HG03196 (cell line): Measurements from ENCODE around the gene GPR139.

Experiments used
- ATAC-seq: cut with Tn5 transposase; IDR thresholded peaks from one replicate; pipeline ENCODE4 v1.9.1; 2021; ENCODE audit not compliant: unreplicated experiment

The GPR139 gene

DNA sequence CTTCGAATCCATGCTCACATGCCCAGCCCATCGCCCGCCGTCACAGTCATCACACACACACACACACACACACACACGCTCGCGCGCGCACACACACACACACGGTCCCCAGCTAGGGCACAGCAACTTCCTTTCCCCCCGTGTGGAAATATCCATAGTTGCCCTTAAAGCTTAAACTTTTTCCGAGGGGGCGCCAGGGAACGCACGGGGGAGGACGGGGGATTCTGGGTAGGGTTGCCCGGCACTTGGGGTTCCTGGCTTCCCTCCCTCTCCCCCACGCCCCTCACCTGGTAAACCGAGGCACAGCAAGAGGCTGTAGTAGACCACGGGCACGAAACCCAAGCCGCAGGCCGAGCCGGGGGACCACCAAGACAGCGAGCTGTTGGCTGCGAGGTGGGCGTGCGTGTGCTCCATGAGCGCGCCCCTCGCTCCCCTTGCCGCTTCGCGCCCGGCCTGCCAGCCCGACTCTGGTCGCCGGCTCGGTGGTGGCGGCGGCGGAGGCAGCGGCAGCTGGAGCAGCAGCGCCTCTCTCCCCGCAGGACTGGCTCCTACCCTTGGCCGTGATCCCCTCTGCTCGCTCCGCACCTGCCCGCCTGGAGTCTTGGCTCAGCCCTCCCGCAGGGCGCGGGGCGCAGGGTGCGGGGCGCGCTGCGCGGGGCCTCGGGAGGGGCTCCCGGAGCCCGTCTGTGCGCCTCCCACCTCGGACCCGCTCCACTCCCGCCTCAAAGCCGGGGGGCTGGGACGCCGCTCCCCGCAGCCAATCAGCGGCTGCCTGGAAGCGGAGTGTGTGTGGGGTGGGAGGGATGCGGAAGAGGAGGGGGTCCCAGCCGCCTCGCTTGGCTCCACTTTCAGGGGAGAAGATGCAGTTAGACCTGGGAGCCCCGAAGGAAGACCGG is at the start of gene GPR139:
Gene GPR139, minus strand, starts transcription at position 688 of the 896 bp plus-strand sequence. Its CDS starts 274 bp downstream, at position 414.
- ATAC-seq: no peak

DNA sequence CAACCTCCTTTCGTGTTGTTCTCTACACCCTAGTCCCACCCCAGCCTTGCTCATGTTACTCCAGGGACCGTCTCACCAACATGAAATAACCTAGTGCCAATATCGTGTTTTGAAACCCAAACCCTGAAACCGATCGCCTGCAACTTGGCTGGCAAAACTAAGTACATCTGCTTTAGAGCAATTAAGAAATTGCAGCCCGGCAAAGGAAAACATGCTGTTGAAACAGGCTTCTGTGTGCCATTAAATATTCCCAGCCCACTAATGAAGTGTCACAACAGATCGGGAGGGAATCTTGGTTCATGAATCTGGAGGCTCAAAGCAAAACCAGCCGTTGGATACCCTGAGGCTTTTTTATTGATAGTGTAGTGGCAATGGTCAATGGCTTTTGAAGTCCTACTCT is 48.3 kb upstream of the GPR139 start:
- no peak for ATAC-seq

DNA sequence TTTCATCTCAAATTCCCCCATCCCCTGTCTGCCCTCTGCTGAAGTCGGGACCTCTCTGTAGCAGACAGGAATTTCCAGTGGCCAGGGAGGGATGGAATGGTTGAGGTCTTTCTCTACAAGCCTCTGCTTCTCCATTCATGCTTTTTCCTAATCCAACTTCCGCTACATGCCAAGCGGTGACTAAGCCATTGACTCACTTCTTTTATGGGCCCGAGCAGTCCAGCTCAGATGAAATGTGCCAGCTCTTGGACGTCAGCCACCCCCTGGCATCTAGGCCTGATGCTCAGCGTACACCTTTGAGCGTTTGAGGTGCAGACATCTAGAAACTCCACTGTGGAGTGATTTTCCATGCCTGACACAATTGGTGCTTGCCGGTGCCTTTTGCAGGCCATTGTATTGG is 40.7 kb upstream of the GPR139 start:
- ATAC-seq: no peak

DNA sequence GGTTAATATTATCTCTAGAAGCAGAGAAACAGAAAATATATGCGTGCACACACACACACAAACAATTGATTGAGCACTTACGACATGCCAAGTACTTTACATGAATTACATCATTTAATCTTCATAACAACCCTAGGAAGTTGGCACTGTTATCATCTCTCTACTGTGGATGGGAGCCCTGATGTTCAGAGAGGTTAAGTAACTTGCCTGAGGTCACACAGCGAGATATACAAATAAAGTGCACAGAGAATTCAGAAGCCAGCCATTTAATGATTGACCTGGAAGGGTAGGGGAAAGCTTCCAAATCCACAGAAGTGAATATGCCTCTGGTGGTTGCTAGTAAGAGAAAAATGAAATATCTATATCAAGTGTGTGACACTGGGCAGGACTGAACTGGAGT is 37.5 kb upstream of the GPR139 start:
- no peak for ATAC-seq

DNA sequence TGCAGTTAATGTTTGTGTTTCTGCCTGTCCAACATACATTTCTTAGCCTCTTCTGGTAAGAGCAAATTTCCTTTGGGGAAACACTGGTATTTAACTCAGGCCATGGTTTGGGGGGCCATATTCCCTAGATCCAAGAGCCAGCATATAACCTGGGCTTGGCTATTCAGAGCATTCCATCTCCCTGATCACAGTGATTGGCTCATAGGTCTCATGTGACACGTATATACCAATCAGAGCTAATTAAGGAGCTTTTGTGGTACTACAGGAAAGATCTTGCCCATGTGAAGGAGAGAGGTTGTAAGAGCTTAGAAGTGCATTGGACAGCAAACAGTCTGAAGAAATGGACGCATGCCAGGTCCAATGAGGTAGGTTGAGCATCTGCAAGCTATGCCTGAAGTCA is 33.4 kb upstream of the GPR139 start:
- no peak for ATAC-seq

DNA sequence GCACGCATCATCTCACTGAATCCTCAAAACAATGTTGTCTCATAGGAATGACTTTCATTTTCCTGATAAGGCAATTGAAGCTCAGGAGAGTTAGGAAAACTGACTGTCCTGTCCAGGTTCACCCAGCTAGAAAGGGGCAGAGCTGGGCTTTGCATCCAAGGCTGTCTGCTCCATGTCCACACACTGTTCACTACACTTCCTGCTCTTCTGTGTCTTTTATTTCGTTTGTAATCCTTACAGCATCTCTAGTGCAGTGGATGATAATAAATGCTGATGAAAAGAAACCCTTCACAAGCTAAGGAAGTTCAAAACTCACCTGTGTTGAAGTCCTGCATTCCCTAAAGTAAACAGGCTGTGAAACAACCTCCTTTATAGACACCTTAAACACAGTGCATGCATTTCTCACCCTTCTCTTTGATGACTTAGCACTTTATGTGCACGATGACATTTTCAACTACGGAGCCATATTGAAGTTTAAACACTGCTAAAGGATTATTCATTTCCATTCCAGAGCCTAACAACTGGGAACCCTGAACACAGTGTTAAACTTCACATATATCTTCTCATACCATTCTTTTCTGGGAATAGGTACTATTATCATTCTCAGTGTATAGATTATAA is 31.0 kb upstream of the GPR139 start:
- ATAC-seq: no peak

DNA sequence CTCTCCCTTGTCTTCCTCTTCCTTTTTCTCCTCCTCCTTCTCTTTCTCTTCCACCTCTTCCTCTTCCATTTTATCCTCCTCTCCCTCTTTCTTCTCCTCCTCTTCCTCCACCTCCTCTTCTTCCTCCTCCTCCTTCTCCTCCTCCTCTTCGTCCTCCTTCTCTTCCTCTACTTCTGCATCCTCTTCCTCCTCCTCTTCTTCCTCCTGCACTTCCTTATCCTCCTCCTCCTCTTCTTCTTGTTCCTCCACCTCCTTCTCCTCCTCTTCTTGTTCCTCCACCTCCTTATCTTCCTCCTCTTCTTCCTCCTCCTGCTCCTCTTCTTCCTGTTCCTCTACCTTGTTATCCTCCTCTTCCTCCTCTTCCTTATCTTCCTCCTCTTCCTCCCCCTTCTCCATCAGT is 28.8 kb upstream of the GPR139 start:
- no peak for ATAC-seq

DNA sequence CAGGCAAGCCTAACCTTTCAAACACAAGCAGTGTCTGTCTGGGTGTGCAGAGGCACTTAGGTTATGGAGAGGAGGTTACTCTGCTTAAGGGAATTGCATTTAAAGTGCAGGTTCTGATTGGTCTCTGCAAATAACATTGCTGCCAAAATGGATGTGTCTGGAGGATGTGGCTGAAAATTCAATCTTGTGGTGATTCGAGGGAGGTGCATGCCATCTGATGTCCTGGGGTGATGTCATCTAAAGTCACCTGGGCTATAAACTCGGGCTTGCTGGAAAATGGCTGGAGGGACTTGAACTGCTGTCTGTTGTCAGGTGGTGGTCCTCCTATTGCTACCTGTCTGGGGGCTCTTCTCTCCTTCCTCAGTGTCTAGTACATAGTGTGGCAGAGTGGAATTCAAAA is 28.3 kb upstream of the GPR139 start:
- ATAC-seq: no peak

DNA sequence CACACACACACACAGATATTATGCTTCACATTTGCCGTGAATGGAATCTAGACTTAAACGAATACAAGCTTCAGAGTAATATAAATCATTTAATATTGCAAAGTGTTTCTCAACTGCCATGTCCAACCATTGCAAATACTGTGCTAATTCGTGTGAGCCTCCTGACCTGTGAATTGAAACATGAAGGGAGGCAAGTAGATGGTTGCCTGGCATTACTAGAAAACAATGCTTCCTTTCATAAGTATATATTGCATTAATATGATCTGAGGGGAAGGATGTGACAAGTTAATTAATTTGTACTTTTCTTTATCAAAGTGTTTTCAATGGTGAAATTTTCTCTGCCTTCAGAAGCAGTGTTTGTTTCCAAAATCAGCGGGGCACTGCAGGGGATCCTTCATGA is 25.7 kb upstream of the GPR139 start:
- ATAC-seq: no peak

DNA sequence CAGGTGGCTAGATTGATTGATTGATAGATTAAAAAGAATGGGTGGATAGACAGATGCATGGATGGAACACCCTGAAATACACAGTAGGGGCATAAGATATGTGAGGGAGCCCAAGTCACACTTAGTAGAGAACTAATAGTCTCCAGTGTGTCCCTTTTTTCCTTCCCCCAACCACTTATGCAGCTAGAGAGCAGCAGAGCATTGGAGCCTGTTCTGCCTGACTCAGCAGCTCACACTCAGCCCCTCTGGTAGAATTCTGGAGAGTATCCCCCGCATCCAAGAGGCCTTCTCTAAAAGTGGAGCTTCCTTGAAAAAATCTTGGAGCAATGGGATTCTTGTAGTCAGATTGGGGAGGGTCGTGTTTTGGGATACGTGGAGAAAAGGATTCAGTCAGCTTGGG is 20.5 kb upstream of the GPR139 start:
- no peak for ATAC-seq

DNA sequence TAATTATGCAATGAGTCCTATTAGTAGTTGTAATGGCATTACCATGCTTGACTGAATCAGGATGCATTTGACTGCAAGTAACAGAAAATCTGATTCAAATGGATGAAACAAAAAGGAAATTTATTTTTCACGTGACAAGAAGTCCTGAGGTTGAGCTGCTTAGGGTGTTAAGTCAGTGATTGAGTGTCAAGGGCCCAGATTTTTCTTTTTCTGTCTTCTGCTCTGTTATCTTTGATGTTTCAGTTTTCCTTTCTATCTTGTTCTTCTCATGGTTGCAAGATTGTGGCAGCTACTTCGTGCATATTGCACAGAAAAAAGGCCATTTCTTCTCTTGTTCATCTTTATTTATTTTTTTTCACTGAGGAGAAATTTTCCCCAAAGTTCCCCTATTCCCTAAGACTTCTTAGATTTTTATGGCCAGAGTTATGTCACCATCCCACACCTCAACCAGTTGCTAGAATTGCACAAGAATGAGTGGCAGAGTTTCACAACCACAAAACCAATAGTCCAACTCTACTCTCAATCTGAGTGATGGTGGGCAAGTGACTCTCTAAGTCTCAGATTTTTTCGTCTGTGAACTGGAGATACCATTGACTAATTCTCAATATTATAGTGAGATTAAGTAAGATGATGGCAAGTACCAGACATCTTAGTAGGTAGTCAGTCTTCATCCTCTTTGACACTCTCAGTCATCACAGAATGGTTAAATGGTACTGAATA is 15.7 kb upstream of the GPR139 start:
- no peak for ATAC-seq

DNA sequence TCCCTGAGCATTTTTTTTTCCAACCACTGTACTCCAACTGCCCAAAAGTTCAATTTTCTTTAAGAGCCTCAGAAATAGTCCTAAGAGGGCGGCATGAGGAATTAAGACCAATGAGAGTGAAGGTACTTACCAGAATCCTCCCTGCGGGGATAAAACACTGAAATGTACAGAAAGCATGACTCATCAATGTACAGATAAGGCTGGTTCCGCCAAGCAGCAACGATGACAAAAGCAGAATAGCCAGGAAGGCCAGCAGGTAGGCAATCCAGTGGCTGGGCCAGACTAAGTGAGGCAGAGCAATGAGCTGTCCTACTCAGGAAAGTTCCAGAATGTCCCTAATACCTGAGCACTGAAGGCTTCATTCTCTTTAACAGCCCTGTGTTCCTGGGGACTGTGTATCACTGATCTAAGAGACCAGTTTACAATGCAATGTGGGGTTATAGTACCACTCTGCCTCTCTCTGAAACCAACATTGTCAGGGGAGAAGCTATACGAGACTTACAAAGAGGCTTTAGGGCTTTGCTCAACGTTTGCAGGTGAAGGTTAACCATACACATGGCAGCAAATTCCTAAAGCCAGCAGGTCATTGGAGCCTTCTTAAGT is 11.0 kb upstream of the GPR139 start:
- no peak for ATAC-seq

DNA sequence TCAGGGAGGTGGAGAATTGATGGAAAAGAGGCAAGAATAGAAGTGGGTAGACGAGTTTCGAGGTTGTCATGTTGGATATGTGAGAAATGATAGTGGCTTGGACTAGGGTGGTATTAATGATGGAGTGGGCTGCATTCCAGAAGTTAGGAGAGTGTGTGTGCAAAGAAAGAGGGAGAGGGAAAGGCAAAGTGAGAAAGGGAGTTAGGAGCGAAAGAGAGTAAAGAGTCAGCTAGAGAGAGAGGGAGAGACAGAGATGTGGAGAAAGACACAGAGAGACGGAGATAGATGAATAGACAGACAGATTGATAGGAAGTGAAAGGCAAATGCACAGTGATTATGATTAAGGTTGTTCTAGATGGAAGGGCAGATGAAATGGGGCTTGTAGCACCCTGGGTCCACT is 5.4 kb upstream of the GPR139 start:
- ATAC-seq: no peak

DNA sequence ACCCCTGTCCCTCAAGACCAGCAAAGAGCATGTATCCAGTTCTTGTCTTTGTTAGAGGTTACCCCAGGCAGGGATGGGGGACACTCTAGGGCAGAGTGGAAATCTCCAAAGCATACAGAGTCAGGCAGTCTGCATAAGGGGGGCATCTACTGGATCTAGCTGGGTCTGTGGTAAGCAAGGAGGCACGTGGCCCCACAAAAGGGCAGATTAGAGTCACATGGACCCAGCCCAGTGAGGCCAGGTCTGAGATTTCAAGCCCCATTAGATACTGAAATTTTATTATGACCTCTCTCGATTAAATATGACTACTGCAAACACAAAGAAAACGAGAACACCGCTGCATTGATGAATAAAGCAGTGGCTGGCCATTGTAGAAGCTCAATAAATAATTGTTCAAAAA is 1.6 kb upstream of the GPR139 start:
- no peak for ATAC-seq

DNA sequence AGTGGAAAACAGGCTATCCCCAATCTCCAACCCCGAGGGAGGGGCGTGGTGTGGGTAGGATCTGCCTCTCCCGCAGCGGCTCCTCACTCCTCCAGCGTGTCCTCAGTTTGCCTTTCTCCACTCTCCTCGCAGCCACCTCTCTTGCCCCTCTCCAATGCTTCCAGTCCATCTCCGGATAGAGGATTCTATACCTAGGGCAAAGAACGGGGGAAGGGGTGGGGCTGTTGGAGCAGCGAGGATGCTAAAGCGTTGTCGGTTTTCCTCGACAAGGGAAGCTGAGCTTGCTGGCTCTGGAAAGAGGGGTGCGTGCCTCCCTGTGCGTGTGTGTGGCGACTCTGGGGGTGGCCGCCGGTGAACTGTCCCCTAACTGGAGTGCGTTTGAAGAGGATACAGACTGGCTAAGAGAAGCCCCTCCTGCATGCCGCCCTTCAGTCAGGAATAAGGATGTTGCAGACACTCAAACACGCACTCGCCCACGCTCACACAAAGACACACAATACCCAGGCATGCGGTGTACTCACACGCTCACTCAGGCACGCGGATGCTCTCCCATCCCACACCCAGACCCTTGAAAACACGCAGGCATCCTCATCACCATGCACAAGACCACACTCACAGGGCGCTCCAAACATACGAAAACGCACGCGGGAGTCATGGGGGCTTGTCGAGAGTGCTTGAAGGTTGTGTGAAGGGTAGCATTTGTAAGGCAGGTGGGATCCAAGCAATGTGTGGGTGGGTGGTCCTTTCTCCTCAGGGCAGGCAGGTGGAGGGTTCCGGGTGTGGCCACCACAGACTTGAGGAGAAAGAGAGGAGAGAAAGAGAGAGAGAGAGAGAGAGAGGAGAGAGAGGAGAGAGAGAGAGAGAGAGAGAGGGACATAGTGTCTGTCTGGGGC is 655 bp upstream of the GPR139 start:
- ATAC-seq: no peak

DNA sequence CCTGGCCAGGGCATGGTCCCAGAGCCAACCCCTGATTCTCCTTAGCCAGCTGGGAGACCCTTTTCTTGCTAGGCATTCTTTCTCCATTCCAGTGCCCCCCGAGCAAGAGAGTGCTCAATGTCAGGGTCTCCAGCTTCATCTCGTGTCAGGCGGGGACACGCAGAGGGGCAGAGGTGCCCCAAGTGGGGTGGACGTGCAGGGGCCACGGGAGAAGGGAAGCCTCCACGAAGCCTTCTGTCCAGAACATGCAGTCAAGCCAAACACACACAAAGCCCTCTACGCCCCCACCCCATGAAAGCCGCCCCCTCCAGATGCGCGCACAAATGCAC is 852 bp downstream of the GPR139 start:
- no peak for ATAC-seq

DNA sequence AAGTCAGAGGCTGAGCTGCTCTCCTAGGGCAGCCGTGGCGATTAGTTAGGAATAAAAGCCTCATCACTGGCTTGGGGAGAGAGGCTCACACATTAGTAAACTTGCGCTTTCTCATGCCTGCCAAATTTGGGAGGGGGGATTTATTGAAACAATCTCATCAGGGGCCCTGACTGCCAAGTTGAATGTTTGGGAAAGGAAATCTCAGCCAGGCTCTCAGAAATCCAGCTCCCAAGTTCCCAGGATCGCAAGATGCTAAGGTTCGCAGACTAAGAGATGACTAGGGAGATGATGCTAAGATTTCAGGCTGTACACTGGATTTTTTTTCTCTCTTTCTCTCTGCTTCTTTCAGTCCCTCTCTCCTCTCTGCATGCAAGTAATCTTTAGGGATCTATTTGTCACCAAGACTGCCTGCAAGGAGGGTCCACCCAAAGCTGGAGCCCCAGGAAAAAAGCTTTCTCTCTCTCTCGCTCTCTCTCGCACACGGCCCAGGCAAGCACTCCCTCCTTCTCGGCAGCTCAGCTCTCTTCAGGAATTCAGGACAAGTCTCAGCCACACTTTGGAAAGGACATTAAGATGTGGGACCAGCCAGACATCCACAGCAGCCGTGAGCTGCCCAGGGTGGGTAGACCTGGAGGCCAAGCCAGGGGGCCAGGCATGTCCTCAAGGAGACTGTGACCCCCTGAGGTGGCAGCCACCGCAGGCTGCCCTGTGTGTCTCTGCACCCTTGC is 1.4 kb downstream of the GPR139 start:
- ATAC-seq: no peak

DNA sequence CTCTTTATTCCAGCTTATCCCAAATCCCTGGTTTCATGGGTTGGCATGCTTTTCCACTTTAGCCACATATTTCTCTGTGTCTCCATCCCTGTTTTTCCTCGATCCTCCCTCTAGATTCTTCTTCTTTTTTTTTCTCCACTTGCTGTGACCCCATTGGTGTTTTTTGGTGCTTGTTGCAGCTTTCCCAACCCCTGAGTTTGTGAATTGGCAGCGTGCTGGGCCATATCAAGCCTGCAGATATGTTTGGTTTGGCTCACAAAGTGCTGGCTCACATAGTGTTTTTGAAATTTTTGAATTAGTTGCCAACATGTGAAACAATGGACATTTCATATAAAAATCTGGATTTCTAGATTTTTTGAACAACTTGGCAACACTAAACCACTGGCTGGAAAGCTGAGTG is 8.8 kb downstream of the GPR139 start:
- no peak for ATAC-seq

DNA sequence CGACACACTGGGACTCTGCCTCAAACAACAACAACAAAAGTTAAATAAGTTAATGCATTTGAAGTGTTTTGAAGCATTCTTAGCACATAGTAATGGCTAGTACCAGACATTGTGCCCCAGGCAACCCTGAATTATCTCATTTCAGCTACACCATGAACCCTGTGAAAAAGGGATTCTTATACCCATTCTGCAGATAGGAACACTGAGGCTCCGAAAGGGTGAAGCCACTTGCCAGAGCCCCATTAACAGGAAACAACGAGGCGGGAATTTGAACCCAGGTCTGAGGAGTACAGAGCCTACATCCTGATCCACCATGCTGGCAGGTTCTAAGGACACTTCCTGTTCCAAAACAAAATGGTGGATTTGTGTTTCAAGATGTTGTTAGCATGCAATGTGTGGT is 9.2 kb downstream of the GPR139 start:
- no peak for ATAC-seq

DNA sequence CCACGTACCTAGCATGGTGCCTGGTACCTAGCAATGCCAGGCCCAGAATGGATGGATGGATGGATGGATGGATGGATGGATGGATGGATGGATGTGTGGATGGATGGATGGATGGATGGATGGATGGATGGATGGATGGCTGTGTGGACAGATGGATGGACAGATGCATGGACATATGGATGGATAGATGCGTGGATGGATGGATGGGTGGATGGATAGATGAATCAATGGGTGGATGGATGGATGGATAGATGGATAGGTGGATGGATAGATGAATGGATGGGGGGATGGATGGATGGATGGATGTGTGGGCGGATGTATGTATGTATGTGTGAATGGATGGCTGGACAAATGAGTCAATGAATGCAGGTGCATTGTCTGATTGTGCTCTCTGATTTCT is 12.6 kb downstream of the GPR139 start:
- no peak for ATAC-seq
